ENCODE data around the gene BTBD9.
A peak's percentile ranks its signal among the peaks of the same experiment; 100 is the strongest.
"Not testable (repeated sequence)": the region's sequence is repeated elsewhere in the genome, so short reads cannot be mapped to it uniquely, and the experiment has no call there.

BTBD9 gene

DNA sequence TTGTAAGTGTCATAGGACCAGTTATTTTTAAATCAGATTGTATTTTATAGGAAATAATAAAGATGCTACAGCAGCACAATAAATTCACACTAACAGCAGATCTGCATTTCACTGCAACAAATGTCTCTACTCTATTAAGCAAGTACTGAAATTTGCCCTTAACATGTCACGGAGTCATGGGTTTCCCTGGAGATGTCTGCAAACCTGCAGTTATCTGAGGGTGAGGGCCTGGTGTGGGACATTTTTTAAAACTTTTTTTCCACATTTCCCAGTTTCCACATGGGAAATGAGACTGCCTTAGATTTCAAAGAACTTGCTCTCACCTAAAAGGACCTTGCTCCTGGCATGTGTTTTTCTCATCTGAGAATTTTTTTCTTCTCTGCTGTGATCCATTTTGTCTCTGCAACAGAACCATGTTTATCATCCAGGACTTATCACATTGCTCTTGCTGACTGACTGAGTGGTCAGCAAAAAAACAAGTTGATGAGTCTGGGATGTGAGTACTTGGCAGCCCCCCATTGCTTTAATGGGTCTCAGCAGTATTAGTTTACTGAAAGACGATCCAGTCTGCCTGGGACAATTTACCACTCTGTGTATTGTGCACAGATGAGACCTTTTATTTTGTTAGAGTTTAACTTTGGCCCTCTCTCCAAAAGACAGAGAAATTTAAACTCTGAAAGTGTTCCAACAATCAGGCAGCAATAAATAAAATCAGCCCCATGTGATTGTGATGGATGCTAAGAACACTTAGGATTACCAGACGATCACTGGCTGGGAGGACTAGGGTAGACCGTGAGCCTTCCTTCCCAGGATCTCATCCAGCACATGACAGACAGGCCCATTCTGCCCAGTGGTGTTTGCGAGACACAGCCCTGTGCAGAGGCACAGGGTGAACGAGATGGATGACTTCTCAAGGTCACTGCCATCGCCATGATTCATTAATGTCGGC is 268.8 kb downstream of the BTBD9 start:
- DNase-seq = peak; percentile 36

DNA sequence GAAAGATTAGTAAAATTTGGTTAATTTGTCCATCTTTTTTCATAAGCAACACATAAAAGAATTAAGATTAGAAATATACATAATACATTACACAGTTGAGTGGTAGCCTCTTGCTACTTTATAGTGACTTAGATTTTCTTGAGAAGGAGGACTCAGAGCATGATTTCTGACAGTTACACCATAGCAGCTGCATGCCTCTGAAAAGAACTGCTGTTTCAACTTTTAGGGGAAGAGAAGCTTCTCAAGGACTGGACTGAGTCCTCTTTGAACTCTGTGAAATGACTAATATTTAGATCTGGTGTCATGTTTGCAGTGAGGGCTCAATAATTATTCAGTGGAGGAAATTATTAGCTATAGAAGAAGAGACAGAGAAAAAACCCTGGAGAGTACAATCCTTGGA is 272.5 kb downstream of the BTBD9 start:
- DNase-seq = no peak

- DNase-seq = no peak
These were observed 273.5 kb downstream of the BTBD9 start for GRCh38 chr6:38366234-38366633.

- DNase-seq = no peak
These were observed 275.0 kb downstream of the BTBD9 start for GRCh38 chr6:38364775-38365174.

DNA sequence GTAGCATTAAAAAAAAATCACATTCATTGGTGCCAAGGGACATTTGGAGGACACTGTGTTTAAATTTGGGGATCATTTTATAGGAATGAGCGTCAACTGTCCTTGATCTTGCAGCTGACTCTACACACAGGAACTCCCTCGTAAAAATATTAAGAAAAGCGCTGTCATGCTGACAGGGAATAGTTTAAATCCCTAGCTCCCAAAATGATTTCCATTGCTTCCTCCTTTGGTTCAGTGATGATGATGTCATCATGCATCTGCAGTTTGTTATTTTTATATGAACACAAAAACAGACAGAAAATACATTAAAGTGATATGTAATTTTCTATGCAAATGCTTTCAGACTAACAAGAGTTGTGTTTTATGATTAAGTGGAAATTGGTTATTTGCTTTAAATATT is 275.6 kb downstream of the BTBD9 start:
- no peak for DNase-seq

DNA sequence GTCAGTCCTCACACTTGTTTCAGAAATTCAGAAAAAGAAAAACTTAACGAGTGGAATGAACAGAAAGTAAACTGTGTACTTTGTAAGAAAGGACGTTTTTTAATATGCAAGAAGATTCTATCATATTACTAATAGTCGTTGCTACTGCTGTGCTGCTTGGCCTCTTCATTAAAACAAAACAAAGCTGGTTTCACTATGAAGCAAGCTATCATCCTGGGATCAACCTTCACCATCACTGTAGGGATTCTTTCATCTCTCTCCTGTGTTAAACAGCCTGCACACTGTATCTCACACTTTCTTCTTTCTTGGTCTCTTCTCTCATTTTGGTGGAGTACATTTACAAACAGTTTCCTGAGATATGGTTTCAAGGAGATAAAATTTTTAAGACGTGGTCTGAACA is 284.2 kb downstream of the BTBD9 start:
- no peak for DNase-seq

DNA sequence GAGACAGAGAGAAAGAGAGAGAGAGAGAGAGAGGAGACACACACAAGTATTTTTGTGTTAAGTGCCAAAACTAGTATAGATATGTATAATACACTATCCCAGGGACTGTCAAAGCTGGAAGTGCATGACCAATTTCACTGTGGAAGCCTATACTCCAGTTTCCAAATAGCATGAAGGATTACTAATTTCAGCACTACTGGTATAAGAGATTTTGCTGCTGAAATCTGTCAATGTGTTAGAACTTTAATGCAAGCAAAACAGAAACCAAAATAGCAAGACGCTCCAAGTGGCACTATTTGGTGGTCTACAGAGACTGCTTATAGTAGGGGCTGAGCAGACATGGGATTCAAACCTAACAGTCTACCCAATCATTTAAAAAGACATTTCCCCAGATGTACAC is 284.8 kb downstream of the BTBD9 start:
- DNase-seq = no peak

- no peak for DNase-seq
These were observed 285.7 kb downstream of the BTBD9 start for GRCh38 chr6:38354037-38354381.

DNA sequence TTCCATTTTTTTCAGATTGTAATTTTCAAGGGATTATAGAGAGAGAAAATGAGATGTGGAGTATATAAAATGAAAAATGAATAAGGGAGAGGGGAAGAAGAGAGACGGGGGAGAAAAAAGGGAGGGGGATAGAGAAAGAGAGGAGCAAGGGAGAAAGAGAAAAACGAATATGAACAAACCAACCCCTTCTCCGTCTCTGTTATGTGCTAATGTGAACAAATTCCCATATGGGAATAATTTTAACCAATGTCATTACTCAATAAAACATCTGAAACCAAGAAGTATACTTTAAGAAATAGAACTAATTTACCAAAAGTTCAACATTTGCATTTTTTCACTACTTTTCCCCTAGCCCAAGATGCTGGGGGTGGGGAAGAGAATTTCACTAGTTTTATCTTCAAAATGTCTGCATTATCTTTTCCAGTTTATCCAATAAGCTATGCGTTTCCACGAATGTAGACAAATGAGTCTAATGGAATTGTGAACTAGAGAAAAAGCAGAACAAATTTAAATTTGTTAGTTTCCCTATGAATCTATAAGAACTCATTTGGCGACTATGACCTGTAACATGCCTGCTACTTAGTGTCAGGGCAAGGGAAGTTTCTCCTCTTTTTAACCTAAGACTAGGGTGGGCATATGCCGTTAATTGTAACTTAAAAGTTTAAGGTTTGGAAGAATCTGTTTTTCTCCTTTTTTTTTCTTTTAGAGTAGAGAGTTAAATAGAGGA is 286.3 kb downstream of the BTBD9 start:
- no peak for DNase-seq

DNA sequence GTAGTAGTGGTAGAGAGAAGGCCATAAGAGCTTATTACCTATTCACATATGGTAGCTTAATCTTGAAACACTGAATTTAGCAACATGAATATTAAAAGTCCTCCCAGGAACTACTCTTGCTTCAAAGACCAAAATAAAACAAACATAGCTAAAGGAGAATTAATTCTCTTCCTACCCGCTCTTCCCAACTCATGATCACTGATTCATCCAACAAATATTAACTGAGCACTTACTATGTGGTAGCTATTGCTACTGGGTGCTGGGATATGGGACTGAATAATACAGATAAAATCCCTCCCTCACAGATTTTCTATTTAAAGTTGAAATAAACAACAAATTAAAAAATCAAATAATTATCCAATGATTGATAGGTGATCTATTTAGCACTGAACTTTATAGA is 287.1 kb downstream of the BTBD9 start:
- no peak for DNase-seq

- DNase-seq = no peak
These were observed 288.8 kb downstream of the BTBD9 start for GRCh38 chr6:38350942-38351341.

DNA sequence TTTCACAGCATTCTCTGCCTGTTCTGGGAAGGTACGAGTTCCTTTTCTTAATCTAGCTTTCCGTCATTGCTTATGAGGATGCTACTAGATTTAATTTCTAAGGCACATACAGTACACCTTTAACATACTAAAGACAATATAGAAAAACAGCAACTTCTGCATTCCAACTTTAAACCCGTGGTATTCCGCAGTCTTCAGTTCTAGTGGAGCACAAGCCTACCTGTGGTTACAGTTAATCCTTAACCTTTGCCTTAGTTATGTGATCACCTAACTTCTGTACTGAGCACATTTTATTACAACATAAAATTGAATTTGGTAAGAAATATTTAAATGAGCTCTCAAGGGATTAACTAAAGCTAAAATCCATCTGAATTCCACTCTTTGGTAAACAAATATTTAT is 289.5 kb downstream of the BTBD9 start:
- no peak for DNase-seq

GRCh38 chr6:38349795-38350194 is 289.9 kb downstream of the BTBD9 start:
- DNase-seq = no peak

DNA sequence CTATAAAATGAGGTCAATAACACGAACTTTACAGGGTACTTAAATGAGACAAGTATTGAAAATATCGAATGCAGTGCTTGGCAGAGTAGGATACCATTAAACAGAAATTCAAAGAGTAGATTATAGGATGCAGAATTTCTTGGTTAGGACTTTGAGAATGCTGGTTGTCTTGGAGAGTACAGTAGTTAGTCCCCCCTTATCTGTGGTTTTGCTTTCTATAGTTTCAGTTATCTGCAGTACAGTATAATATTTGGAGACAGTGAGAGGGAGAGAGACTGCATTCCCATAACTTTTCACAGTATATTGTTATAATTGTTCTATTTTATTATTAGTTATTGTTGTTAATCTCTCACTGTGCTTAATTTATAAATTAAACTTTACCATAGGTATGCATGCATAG is 290.5 kb downstream of the BTBD9 start:
- no peak for DNase-seq

- DNase-seq = no peak
These were observed 291.4 kb downstream of the BTBD9 start for GRCh38 chr6:38348371-38348770.

DNA sequence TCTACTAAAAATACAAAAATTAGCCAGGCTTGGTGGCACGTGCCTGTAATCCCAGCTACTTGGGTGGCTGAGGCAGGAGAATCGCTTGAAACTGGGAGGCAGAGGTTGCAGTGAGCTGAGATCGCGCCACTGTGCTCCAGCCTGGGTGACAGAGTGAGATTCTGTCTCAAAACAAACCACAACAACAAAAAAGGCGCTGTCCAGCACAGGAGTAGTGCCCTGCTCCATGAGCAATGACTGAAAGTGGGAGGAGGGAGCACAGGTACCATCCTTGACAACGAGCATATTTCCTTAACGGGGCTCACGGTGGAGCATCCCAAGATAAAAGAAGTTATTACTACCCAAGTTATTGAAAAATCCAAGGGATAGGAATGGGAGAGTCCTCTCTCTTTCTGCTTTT is 291.9 kb downstream of the BTBD9 start:
- not testable (repeated sequence) for DNase-seq

GRCh38 chr6:38346291-38347079 is 293.2 kb downstream of the BTBD9 start:
- DNase-seq = no peak

DNA sequence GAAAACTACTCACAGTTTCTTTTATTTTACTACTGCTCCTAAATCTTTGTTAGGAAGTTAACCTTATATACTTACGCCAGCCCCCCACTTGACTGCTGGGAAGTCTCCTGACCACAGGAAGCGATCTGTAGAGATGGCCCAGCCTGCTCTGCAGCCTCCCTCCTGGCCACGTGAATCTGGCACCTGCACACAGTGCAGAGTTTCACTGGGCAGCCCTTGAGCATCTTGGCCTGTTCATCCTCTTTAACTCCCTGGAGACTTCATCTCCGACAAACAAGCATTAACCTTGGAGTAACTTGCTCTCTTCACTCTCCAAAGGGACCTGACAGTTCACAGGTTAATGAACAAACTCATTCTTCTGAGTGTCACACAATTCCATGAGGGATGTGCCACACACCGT is 294.1 kb downstream of the BTBD9 start:
- DNase-seq = no peak

GRCh38 chr6:38341496-38341895 is 298.2 kb downstream of the BTBD9 start:
- no peak for DNase-seq

DNA sequence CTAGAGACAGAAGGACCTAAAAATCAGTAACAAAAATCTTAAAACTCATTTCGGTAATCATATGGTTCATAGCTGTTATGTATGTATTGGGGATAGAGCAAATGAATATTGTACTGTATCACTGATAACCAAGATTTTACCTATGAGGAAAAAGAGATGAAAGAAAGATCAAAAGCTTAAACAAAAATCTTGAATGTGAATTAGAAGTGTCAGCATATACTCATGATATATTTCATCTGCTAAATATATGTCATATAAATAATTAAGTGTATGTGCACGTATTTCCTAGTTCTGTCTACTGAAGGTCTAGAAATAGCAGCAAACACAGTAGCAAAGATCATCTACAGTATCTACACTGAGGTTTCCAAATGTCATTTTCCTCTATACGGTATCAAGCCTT is 299.8 kb downstream of the BTBD9 start:
- no peak for DNase-seq

GRCh38 chr6:38337819-38338465 is 301.8 kb downstream of the BTBD9 start:
- no peak for DNase-seq

GRCh38 chr6:38336922-38337321 is 302.8 kb downstream of the BTBD9 start:
- no peak for DNase-seq

GRCh38 chr6:38326837-38327236 is 312.9 kb downstream of the BTBD9 start:
- DNase-seq = no peak

Measured in NCI-H748 treated with DMSO at 0.1 percent for 48 hours (cell line).